ENCODE data around the gene AGER.

DNA sequence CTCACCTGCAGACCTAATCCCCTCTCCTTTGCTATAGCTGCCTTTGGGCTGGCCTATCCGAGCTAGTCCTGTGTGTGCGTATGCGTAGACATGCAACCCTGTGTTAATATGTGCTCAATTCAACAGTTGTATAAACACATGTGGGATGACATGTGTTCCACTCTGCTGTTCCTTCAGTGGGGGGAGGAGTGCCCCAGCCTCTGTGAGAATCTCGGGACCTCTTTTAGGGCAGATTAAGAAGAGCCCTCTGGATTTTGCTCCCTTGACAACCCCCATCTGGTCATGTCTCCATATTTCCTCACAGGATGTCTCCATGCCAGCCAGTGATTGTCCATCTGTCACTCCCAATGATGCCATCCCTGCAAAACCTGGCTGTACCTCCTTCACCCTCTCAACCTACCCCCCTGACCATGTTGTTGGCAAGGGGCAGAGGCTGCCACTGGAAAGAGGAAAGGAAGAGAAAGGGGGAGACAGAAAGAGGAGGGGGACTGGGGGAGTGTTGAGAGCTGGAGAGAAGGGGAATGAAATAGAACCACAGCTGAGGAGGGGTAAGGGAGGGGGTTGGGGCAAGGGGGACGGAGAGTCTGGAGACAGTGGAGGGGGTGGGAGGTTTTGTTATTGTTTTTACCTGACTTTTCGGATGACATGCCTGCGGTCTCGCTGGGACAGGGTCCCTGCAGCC, 32.7 kb downstream of the AGER start:
- TF ChIP-seq POLR2A (IDR thresholded peaks at IDR 0.05; ENCODE audit: low read depth, low read length), result no peak
- TF ChIP-seq, protein P1, sequence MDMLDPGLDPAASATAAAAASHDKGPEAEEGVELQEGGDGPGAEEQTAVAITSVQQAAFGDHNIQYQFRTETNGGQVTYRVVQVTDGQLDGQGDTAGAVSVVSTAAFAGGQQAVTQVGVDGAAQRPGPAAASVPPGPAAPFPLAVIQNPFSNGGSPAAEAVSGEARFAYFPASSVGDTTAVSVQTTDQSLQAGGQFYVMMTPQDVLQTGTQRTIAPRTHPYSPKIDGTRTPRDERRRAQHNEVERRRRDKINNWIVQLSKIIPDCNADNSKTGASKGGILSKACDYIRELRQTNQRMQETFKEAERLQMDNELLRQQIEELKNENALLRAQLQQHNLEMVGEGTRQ (IDR thresholded peaks at IDR 0.05; ENCODE audit: low read depth, low read length), result no peak
- TF ChIP-seq, protein P2, sequence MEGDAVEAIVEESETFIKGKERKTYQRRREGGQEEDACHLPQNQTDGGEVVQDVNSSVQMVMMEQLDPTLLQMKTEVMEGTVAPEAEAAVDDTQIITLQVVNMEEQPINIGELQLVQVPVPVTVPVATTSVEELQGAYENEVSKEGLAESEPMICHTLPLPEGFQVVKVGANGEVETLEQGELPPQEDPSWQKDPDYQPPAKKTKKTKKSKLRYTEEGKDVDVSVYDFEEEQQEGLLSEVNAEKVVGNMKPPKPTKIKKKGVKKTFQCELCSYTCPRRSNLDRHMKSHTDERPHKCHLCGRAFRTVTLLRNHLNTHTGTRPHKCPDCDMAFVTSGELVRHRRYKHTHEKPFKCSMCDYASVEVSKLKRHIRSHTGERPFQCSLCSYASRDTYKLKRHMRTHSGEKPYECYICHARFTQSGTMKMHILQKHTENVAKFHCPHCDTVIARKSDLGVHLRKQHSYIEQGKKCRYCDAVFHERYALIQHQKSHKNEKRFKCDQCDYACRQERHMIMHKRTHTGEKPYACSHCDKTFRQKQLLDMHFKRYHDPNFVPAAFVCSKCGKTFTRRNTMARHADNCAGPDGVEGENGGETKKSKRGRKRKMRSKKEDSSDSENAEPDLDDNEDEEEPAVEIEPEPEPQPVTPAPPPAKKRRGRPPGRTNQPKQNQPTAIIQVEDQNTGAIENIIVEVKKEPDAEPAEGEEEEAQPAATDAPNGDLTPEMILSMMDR (conservative IDR thresholded peaks at IDR 0.05; ENCODE audit: low read depth, low read length), result no peak
- no peak for TF ChIP-seq BHLHE40 (IDR thresholded peaks at IDR 0.05; ENCODE audit: low read depth, low read length)

Data from IMR-90 (cell line).